C4-2B (cell line): ENCODE data around the gene PRPF40A.

Experiments
- ZFX ChIP-seq: fragments of 450-650 bp; IDR thresholded peaks from 2 replicates; pipeline ENCODE4 v1.6.1; 2017
- TF ChIP-seq, protein P1 (sequence below): fragments of 450-650 bp; conservative IDR thresholded peaks from 2 replicates; pipeline ENCODE4 v1.5.1; 2017; ENCODE audit warnings: mild to moderate bottlenecking

- TF ChIP-seq, protein P1, sequence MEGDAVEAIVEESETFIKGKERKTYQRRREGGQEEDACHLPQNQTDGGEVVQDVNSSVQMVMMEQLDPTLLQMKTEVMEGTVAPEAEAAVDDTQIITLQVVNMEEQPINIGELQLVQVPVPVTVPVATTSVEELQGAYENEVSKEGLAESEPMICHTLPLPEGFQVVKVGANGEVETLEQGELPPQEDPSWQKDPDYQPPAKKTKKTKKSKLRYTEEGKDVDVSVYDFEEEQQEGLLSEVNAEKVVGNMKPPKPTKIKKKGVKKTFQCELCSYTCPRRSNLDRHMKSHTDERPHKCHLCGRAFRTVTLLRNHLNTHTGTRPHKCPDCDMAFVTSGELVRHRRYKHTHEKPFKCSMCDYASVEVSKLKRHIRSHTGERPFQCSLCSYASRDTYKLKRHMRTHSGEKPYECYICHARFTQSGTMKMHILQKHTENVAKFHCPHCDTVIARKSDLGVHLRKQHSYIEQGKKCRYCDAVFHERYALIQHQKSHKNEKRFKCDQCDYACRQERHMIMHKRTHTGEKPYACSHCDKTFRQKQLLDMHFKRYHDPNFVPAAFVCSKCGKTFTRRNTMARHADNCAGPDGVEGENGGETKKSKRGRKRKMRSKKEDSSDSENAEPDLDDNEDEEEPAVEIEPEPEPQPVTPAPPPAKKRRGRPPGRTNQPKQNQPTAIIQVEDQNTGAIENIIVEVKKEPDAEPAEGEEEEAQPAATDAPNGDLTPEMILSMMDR = no peak
- TF ChIP-seq ZFX = no peak
Measured at GRCh38 chr2:152683400-152683799, 33.9 kb downstream of the PRPF40A start.
